Gastrocnemius medialis (tissue), 4 donors: ENCODE data around the gene KRTAP5-3.

Experiments used
- POLR2A ChIP-seq, 2 donors: fragments of 450-650 bp; IDR thresholded peaks; one replicate each; pipeline ENCODE4 v1.6.1; 2017; ENCODE audit warnings: antibody characterized with exemption in 2 of 2, mild to moderate bottlenecking in 2 of 2, moderate library complexity in 2 of 2
- TF ChIP-seq, protein P1 (sequence below), 5 experiments: fragments of 450-650 bp in 3 of 5; fragments of 200-600 bp in 2 of 5; sonication (generic) in 2 of 5; IDR thresholded peaks in 4 of 5; conservative IDR thresholded peaks in 1 of 5; 1 replicate in 4 of 5; 2 replicates in 1 of 5; pipeline ENCODE4 v1.5.1; 2016 to 2019; ENCODE audit warnings: antibody characterized with exemption in 5 of 5, mild to moderate bottlenecking in 3 of 5, moderate library complexity in 3 of 5

DNA sequence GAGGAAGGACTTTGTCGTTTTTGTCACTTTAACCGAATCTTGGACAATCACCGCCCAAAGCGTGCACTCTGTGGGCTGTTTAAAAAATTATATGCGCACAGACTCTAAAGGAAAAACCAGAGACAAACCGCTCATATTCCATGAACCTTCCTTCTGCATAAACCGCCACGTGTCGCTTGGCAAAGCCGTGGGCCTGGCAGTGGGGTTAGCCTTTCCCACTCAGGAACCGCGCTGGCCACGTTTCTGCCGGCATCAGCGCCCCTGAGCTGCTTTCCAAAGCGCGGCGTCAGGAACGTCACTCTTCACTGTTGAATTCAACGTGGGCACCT, 44.1 kb upstream of the KRTAP5-3 start:
- TF ChIP-seq, protein P1, sequence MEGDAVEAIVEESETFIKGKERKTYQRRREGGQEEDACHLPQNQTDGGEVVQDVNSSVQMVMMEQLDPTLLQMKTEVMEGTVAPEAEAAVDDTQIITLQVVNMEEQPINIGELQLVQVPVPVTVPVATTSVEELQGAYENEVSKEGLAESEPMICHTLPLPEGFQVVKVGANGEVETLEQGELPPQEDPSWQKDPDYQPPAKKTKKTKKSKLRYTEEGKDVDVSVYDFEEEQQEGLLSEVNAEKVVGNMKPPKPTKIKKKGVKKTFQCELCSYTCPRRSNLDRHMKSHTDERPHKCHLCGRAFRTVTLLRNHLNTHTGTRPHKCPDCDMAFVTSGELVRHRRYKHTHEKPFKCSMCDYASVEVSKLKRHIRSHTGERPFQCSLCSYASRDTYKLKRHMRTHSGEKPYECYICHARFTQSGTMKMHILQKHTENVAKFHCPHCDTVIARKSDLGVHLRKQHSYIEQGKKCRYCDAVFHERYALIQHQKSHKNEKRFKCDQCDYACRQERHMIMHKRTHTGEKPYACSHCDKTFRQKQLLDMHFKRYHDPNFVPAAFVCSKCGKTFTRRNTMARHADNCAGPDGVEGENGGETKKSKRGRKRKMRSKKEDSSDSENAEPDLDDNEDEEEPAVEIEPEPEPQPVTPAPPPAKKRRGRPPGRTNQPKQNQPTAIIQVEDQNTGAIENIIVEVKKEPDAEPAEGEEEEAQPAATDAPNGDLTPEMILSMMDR (IDR thresholded peaks at IDR 0.05 in 4 of 5, conservative IDR thresholded peaks at IDR 0.05 in 1 of 5) = no peak
- no peak for TF ChIP-seq POLR2A (IDR thresholded peaks at IDR 0.05)
